Ishikawa (cell line): ENCODE measurements around the gene ANXA1.

ENCODE experiments used
- CEBPB ChIP-seq: IDR thresholded peaks from 2 replicates; pipeline ENCODE4 v1.6.1; 2012
- FOXM1 ChIP-seq: IDR thresholded peaks from 2 replicates; pipeline ENCODE4 v1.6.1; 2012; ENCODE audit warnings: low read depth, borderline replicate concordance
- RAD21 ChIP-seq: IDR thresholded peaks from 2 replicates; pipeline ENCODE4 v1.6.1; 2012; ENCODE audit warnings: low read depth
- TAF1 ChIP-seq: IDR thresholded peaks from 2 replicates; pipeline ENCODE4 v1.6.1; 2012; ENCODE audit warnings: low read depth, mild to moderate bottlenecking
- TCF12 ChIP-seq: IDR thresholded peaks from 2 replicates; pipeline ENCODE4 v1.6.1; 2012; ENCODE audit warnings: low read depth
- TEAD4 ChIP-seq: IDR thresholded peaks from 2 replicates; pipeline ENCODE4 v1.6.1; 2012
- YY1 ChIP-seq: IDR thresholded peaks from 2 replicates; pipeline ENCODE4 v1.6.1; 2012; ENCODE audit warnings: low read depth
- ZBTB7A ChIP-seq: IDR thresholded peaks from 2 replicates; pipeline ENCODE4 v1.6.1; 2012; ENCODE audit warnings: low read depth
- TF ChIP-seq, protein P1 (sequence below): IDR thresholded peaks from 2 replicates; pipeline ENCODE4 v1.6.1; 2012
- TF ChIP-seq, protein P2 (sequence below): IDR thresholded peaks from 2 replicates; pipeline ENCODE4 v1.6.1; 2012; ENCODE audit warnings: low read depth, mild to moderate bottlenecking
- TF ChIP-seq, protein P3 (sequence below): IDR thresholded peaks from 2 replicates; pipeline ENCODE4 v1.6.1; 2012

DNA sequence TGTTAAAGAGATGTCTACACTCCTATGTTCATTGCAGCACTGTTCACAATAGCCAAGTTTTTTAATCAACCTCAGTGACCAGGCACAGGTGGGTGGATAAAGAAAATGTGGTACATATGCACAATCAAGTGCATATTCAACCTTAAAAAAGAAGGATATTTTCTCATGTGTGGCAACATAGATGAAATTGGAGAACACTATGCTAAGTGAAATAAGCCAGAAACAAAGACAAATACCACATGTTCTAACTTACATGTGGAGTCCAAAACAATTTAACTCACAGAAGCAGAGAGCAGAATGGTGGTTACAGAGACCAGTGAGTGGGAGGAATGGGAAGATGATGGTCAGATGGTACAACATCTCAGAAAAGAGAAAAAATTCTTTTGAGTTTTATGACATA is 31.8 kb downstream of the ANXA1 start:
- TF ChIP-seq, protein P1, sequence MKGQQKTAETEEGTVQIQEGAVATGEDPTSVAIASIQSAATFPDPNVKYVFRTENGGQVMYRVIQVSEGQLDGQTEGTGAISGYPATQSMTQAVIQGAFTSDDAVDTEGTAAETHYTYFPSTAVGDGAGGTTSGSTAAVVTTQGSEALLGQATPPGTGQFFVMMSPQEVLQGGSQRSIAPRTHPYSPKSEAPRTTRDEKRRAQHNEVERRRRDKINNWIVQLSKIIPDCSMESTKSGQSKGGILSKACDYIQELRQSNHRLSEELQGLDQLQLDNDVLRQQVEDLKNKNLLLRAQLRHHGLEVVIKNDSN, result no peak
- TF ChIP-seq TAF1, result no peak
- no peak for TF ChIP-seq TEAD4
- no peak for TF ChIP-seq YY1
- TF ChIP-seq, protein P2, sequence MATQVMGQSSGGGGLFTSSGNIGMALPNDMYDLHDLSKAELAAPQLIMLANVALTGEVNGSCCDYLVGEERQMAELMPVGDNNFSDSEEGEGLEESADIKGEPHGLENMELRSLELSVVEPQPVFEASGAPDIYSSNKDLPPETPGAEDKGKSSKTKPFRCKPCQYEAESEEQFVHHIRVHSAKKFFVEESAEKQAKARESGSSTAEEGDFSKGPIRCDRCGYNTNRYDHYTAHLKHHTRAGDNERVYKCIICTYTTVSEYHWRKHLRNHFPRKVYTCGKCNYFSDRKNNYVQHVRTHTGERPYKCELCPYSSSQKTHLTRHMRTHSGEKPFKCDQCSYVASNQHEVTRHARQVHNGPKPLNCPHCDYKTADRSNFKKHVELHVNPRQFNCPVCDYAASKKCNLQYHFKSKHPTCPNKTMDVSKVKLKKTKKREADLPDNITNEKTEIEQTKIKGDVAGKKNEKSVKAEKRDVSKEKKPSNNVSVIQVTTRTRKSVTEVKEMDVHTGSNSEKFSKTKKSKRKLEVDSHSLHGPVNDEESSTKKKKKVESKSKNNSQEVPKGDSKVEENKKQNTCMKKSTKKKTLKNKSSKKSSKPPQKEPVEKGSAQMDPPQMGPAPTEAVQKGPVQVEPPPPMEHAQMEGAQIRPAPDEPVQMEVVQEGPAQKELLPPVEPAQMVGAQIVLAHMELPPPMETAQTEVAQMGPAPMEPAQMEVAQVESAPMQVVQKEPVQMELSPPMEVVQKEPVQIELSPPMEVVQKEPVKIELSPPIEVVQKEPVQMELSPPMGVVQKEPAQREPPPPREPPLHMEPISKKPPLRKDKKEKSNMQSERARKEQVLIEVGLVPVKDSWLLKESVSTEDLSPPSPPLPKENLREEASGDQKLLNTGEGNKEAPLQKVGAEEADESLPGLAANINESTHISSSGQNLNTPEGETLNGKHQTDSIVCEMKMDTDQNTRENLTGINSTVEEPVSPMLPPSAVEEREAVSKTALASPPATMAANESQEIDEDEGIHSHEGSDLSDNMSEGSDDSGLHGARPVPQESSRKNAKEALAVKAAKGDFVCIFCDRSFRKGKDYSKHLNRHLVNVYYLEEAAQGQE, result no peak
- TF ChIP-seq, protein P3, sequence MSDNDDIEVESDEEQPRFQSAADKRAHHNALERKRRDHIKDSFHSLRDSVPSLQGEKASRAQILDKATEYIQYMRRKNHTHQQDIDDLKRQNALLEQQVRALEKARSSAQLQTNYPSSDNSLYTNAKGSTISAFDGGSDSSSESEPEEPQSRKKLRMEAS, result no peak
- no peak for TF ChIP-seq TCF12
- TF ChIP-seq RAD21, result no peak
- no peak for TF ChIP-seq CEBPB
- TF ChIP-seq ZBTB7A, result no peak
- TF ChIP-seq FOXM1, result no peak
